ENCODE measurements around the gene NIP7.

GRCh38 chr16:69320740-69321073, 18.9 kb upstream of the NIP7 start:
- TF ChIP-seq CTCF (conservative IDR thresholded peaks at IDR 0.05; ENCODE audit: low read depth, low read length) (no peak), EZH2phosphoT487 (IDR thresholded peaks at IDR 0.05; ENCODE audit: borderline replicate concordance, low read length) (no peak), EZH2 (IDR thresholded peaks at IDR 0.05; ENCODE audit: low read length, unreplicated experiment) (no peak)
